ENCODE measurements around the gene RNASE1. TPM values are rescaled to one million over a fixed set of nuclear protein-coding genes. Genes with fewer than 3 reads are reported as not detected.
A peak's percentile ranks its signal among the peaks of the same experiment; 100 is the strongest.
"Not testable (repeated sequence)": the region's sequence is repeated elsewhere in the genome, so short reads cannot be mapped to it uniquely, and the experiment has no call there.

RNASE1 gene
- total and polyA plus RNA-seq, 9 of the 15 experiments (the other 6 are each of a cell fraction or from before 2014, with no cell fraction given) = 6.4 to 33.3 (median 13.9) TPM

DNA sequence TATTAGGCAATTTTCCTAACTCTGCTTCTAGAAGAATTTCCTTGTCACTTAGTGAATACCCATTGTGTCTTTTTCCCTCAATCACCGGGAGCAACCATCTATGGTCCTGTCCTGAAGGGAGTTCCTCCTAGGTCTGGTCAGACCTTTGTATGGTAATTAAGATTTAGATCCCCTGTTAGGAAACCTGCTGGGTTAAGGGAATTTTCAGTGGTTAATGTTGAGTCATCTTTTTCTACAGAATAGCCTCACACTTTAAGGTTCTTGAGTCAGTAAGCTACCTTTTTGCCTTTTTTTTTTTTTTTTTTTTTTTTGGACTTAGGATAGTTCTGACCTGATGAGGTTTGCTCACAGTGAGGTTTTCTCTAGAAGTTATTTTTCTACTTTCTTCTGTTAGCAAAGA lies 24.0 kb upstream of the RNASE1 start:
- H3K79me2 ChIP-seq (ENCODE audit: control insufficient read depth, insufficient read depth, low read length); H3K36me3 ChIP-seq (ENCODE audit: control insufficient read depth, insufficient read depth, low read length); ATAC-seq; H3K4me3 ChIP-seq; H3K9me3 ChIP-seq (replicated peaks; ENCODE audit: control insufficient read depth, insufficient read depth, low read depth, low read length); H3K4me2 ChIP-seq (ENCODE audit: insufficient read depth, low read length); H3K9ac ChIP-seq (ENCODE audit: insufficient read depth in 1 of 2, low read depth in 2 of 2, low read length in 2 of 2); H4K20me1 ChIP-seq (replicated peaks; ENCODE audit: control insufficient read depth, insufficient read depth, low read length); in situ Hi-C loops (cut with MboI); DNase-seq (ENCODE audit: extremely low read depth in 1 of 4, low spot score in 3 of 4); FAIRE-seq; BruUV-seq (replicated peaks); POLR2A ChIA-PET; H3K9me1 ChIP-seq (ENCODE audit: control insufficient read depth, insufficient read depth, low read length); H3K4me1 ChIP-seq (replicated peaks in 1 of 2; ENCODE audit: control insufficient read depth in 2 of 2, insufficient read depth in 2 of 2, low read length in 2 of 2); intact Hi-C loops (cut with micrococcal nuclease); H3K27me3 ChIP-seq (ENCODE audit: control insufficient read depth in 2 of 2, insufficient read depth in 2 of 2, low read length in 2 of 2); H3K27ac ChIP-seq (ENCODE audit: extremely low read depth, low read depth, low read length): not testable (repeated sequence)
- H2AFZ ChIP-seq (ENCODE audit: low read depth, low read length) = peak overlapping the region; percentile 39; the same call in 1 of the 2 replicates
- TF ChIP-seq C11orf30 (IDR thresholded peaks at IDR 0.05; ENCODE audit: low read depth) (peak; percentile 67), ZNF316 (IDR thresholded peaks at IDR 0.05) (peak; percentile 76)
- CTCF ChIA-PET (ENCODE audit: low intra/inter-chr PET ratio) = interaction anchor here (0.7 kb wide), 1 partner anchor 27 kb away, joined by 3 read pairs; no protein-coding TSS in a partner anchor
- 78% methylated on average over 1 of the region's 1 CpG for WGBS (ENCODE audit: insufficient coverage, low coverage, missing lambda C conversion rate)

DNA sequence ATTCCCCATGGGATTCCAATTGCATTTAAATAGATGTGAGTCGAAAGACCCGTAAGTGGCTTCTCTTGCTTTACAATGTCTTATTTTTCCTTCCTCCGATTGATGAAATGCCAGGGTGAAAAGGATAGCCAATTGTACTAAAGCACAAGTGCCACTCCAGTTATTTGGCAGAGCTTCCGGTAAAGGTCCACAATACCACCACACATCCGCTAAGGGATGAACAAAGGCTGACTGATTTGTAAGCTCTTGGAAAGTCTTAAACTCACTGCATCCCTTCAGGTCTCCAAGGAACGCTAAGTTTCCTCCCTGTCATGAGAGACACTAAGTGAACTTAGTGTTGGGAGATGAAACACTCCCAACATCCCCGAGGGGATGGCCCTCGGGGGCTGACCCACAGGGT lies 21.2 kb upstream of the RNASE1 start:
- Histone ChIP-seq H3K27ac (ENCODE audit: extremely low read depth, low read depth, low read length) (no peak overlapping the region), H4K20me1 (replicated peaks; ENCODE audit: control insufficient read depth, insufficient read depth, low read length) (no peaks in the 10 kb centered on the region), H3K79me2 (ENCODE audit: control insufficient read depth, insufficient read depth, low read length) (no peaks in the 10 kb centered on the region), H2AFZ (ENCODE audit: low read depth, low read length) (no peak overlapping the region), H3K4me1 (replicated peaks in 1 of 2; ENCODE audit: control insufficient read depth in 2 of 2, insufficient read depth in 2 of 2, low read length in 2 of 2) (peaks cover 5 to 22% of the 10 kb centered on the region in 2 experiments; a peak in 4 of 5 replicates), H3K27me3 (ENCODE audit: control insufficient read depth in 2 of 2, insufficient read depth in 2 of 2, low read length in 2 of 2) (no peaks in the 10 kb centered on the region), H3K4me3 (no peak overlapping the region), H3K36me3 (ENCODE audit: control insufficient read depth, insufficient read depth, low read length) (no peaks in the 10 kb centered on the region), H3K9me1 (ENCODE audit: control insufficient read depth, insufficient read depth, low read length) (no peaks in the 10 kb centered on the region), H3K9ac (ENCODE audit: insufficient read depth in 1 of 2, low read depth in 2 of 2, low read length in 2 of 2) (no peak overlapping the region), H3K4me2 (ENCODE audit: insufficient read depth, low read length) (no peak overlapping the region), H3K9me3 (replicated peaks; ENCODE audit: control insufficient read depth, insufficient read depth, low read depth, low read length) (peaks cover 3% of the 10 kb centered on the region; the same call in 1 of the 2 replicates)
- in situ Hi-C loops (cut with MboI) = no loop called here
- ChIA-PET CTCF (ENCODE audit: low intra/inter-chr PET ratio) (no interaction called here), POLR2A (no interaction called here)
- no peak for DNase-seq (ENCODE audit: extremely low read depth in 1 of 4, low spot score in 3 of 4)
- FAIRE-seq = no peak
- WGBS (ENCODE audit: insufficient coverage, low coverage, missing lambda C conversion rate) = 66% methylated on average over 7 of the region's 8 CpGs
- no peak for ATAC-seq
- intact Hi-C loops (cut with micrococcal nuclease) = no loop called here
- no TSS peak for BruUV-seq (replicated peaks)
- TF ChIP-seq ZNF785 (CRISPR knock-in tag; IDR thresholded peaks at IDR 0.05) (no peak), PCBP1 (IDR thresholded peaks at IDR 0.05; ENCODE audit: low read depth, low read length, poor library complexity, severe bottlenecking) (no peak), PYGO2 (tag; IDR thresholded peaks at IDR 0.05) (no peak), SAFB (IDR thresholded peaks at IDR 0.05; ENCODE audit: borderline replicate concordance, low read depth, low read length) (no peak), DPF2 (IDR thresholded peaks at IDR 0.05) (no peak), HMGN3 (IDR thresholded peaks at IDR 0.05; ENCODE audit: borderline replicate concordance, extremely low read depth, insufficient read length, low read depth, low read length) (no peak)
- TF ChIP-seq, protein P1, sequence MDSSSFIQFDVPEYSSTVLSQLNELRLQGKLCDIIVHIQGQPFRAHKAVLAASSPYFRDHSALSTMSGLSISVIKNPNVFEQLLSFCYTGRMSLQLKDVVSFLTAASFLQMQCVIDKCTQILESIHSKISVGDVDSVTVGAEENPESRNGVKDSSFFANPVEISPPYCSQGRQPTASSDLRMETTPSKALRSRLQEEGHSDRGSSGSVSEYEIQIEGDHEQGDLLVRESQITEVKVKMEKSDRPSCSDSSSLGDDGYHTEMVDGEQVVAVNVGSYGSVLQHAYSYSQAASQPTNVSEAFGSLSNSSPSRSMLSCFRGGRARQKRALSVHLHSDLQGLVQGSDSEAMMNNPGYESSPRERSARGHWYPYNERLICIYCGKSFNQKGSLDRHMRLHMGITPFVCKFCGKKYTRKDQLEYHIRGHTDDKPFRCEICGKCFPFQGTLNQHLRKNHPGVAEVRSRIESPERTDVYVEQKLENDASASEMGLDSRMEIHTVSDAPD (CRISPR knock-in tag; IDR thresholded peaks at IDR 0.05) = no peak
- TF ChIP-seq, protein P2, sequence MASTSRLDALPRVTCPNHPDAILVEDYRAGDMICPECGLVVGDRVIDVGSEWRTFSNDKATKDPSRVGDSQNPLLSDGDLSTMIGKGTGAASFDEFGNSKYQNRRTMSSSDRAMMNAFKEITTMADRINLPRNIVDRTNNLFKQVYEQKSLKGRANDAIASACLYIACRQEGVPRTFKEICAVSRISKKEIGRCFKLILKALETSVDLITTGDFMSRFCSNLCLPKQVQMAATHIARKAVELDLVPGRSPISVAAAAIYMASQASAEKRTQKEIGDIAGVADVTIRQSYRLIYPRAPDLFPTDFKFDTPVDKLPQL (IDR thresholded peaks at IDR 0.05; ENCODE audit: extremely low read depth, insufficient read length) = no peak
- TF ChIP-seq, protein P3, sequence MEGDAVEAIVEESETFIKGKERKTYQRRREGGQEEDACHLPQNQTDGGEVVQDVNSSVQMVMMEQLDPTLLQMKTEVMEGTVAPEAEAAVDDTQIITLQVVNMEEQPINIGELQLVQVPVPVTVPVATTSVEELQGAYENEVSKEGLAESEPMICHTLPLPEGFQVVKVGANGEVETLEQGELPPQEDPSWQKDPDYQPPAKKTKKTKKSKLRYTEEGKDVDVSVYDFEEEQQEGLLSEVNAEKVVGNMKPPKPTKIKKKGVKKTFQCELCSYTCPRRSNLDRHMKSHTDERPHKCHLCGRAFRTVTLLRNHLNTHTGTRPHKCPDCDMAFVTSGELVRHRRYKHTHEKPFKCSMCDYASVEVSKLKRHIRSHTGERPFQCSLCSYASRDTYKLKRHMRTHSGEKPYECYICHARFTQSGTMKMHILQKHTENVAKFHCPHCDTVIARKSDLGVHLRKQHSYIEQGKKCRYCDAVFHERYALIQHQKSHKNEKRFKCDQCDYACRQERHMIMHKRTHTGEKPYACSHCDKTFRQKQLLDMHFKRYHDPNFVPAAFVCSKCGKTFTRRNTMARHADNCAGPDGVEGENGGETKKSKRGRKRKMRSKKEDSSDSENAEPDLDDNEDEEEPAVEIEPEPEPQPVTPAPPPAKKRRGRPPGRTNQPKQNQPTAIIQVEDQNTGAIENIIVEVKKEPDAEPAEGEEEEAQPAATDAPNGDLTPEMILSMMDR (IDR thresholded peaks at IDR 0.05 in 2 of 3, conservative IDR thresholded peaks at IDR 0.05 in 1 of 3; ENCODE audit: insufficient read depth in 2 of 3, low read depth in 1 of 3, low read length in 3 of 3) = no peak

Measured in K562 (cell line).